K562 (cell line): ENCODE results near the gene FOXS1. TPM values are rescaled to one million over a fixed set of nuclear protein-coding genes. Genes with fewer than 3 reads are reported as not detected.

Experiments used
- ADNP ChIP-seq: fragments of 200-800 bp; sonication (Bioruptor generic); IDR thresholded peaks from 2 replicates; pipeline ENCODE4 v1.6.1; 2016; ENCODE audit warnings: missing genetic modification characterization, missing compliant biosample characterization
- CXXC5 ChIP-seq: fragments of 250-450 bp; sonication (Bioruptor Pico); IDR thresholded peaks from 2 replicates; pipeline ENCODE4 v1.8.0; 2022; ENCODE audit warnings: inconsistent platforms, mild to moderate bottlenecking, moderate library complexity
- DMBX1 ChIP-seq: fragments of 250-450 bp; sonication (Bioruptor Pico); IDR thresholded peaks from 2 replicates; pipeline ENCODE4 v1.8.0; 2022; ENCODE audit warnings: inconsistent platforms, mild to moderate bottlenecking, moderate library complexity, borderline replicate concordance
- RAD51 ChIP-seq: fragments of 450-650 bp; IDR thresholded peaks from 2 replicates; pipeline ENCODE4 v1.7.1; 2016; ENCODE audit warnings: low read depth, mild to moderate bottlenecking, borderline replicate concordance
- RCOR1 ChIP-seq, 2 experiments: IDR thresholded peaks; 2 replicates each; pipeline ENCODE4 v1.6.1; 2012; ENCODE audit warnings: low read depth in 2 of 2, low read length in 2 of 2, borderline replicate concordance in 1 of 2, improper control_type of control experiment in 1 of 2
- SAP30 ChIP-seq: fragments of 200-600 bp; sonication (generic); IDR thresholded peaks from 2 replicates; pipeline ENCODE4 v1.6.1; 2012; ENCODE audit warnings: borderline replicate concordance, low read depth, mild to moderate bottlenecking, moderate library complexity, low read length, control low read depth, inconsistent platforms; ENCODE audit not compliant: insufficient read depth, poor library complexity, severe bottlenecking
- SETDB1 ChIP-seq: IDR thresholded peaks from one replicate; pipeline ENCODE4 v1.6.1; 2012; ENCODE audit warnings: low read length, control low read depth, inconsistent platforms
- SMAD4 ChIP-seq: fragments of 250-450 bp; sonication (Bioruptor Pico); conservative IDR thresholded peaks from 2 replicates; pipeline ENCODE4 v1.8.0; 2021; ENCODE audit warnings: inconsistent platforms, mild to moderate bottlenecking, moderate library complexity
- TARDBP ChIP-seq: fragments of 450-650 bp; IDR thresholded peaks from 2 replicates; pipeline ENCODE4 v1.6.1; 2016
- ZBED1 ChIP-seq: IDR thresholded peaks from 2 replicates; pipeline ENCODE4 v1.6.1; 2014
- ZNF12 ChIP-seq: sonication (generic); formaldehyde crosslinking; IDR thresholded peaks from 2 replicates; pipeline ENCODE4 v1.4.0; 2020; ENCODE audit warnings: mild to moderate bottlenecking, missing genetic modification reagents
- ZNF232 ChIP-seq: sonication (generic); formaldehyde crosslinking; IDR thresholded peaks from 2 replicates; pipeline ENCODE4 v1.8.0; 2022; ENCODE audit warnings: mild to moderate bottlenecking, missing genetic modification reagents
- ZNF408 ChIP-seq: fragments of 250-450 bp; sonication (Bioruptor Pico); IDR thresholded peaks from 2 replicates; pipeline ENCODE4 v1.4.0; 2020; ENCODE audit warnings: low read depth, mild to moderate bottlenecking, moderate library complexity
- polyA plus RNA-seq, 8 experiments: library from polyadenylated mRNA; depleted of rRNA in 4 of 8; stranded (reverse) in 5 of 8; unstranded in 3 of 8; fragments of >200 nt; fragmentation: Nextera tagmentation in 2 of 8; fragmentation: Illumina TruSeq in 1 of 8; extraction: Ambion mirVana in 2 of 8; extraction: Trizol in 1 of 8; gene quantifications; 2 replicates each; pipeline versions ENCODE4 v1.2.1 to v1.2.3, GENCODE V29; 2011 to 2014; ENCODE audit warnings: inconsistent platforms in 1 of 8, missing spikeins in 1 of 8
- total RNA-seq, 7 experiments: library from RNA; depleted of rRNA in 6 of 7; stranded (reverse); fragments of >200 nt in 6 of 7; fragmentation: Illumina TruSeq in 2 of 7; extraction: Trizol in 2 of 7; gene quantifications; 2 replicates each; pipeline versions ENCODE4 v1.2.1 to v1.2.3, GENCODE V29; 2011 to 2021; ENCODE audit warnings: low replicate concordance in 1 of 7
- TF ChIP-seq, protein P1 (sequence below): sonication (generic); formaldehyde crosslinking; IDR thresholded peaks from 2 replicates; pipeline ENCODE4 v1.8.0; 2022; ENCODE audit warnings: mild to moderate bottlenecking, missing genetic modification reagents
- TF ChIP-seq, protein P2 (sequence below), 3 experiments: fragments of 200-800 bp in 1 of 3; fragments of 250-450 bp in 1 of 3; fragments of 450-650 bp in 1 of 3; sonication (Bioruptor Pico) in 1 of 3; sonication (Bioruptor generic) in 1 of 3; formaldehyde crosslinking in 1 of 3; IDR thresholded peaks; 2 replicates each; pipeline versions ENCODE4 v1.6.1 to v1.8.0; 2016 to 2022; ENCODE audit warnings: mild to moderate bottlenecking in 2 of 3, missing genetic modification characterization in 2 of 3, missing compliant biosample characterization in 1 of 3, moderate library complexity in 1 of 3
- TF ChIP-seq, protein P3 (sequence below): fragments of 250-450 bp; sonication (Bioruptor Pico); IDR thresholded peaks from 2 replicates; pipeline ENCODE4 v1.8.0; 2021; ENCODE audit warnings: borderline replicate concordance, mild to moderate bottlenecking, moderate library complexity; ENCODE audit not compliant: poor library complexity, severe bottlenecking

FOXS1 gene
- total and polyA plus RNA-seq, 9 of the 15 experiments (the other 6 are each of a cell fraction or from before 2014, with no cell fraction given): not detected

DNA sequence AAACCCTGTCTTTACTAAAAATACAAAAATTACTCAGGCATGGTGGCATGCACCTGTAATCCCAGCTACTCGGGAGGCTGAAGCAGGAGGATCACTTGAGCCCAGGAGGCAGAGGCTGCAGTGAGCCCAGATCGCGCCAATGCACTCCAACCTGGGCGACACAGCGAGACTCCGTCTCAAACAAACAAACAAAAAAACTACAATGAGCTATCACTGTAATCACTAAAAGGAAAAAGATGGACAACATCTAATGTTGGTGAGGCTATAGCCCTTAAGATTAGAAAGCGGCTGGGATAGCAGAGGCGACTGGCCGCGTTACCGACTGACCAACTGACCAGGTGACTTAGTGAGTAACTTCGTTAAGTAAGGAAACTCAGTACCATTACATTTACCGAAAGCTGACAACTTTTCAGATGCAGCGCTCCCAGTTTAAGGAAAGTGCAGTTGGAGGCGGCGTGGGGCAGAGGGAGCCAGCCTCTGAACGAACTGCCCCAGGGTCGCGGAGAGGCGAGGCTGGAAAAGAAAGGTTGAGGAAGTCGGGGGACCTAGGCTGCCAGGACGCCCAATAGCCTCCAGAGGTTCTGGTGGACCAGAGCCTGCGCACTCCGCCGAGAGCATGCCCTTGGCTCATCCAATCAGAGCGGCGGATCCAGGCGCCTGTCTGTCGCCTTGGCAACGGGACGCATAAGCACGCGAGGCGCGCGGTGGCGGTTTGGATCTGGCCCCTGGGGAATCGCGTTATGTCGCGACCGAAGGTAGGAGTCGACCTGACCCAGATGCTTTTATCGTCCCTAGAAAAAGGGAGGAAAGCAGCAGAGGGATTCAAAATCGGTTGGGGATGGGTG lies 34.0 kb upstream of the FOXS1 start (continued):
- TF ChIP-seq, protein P1, sequence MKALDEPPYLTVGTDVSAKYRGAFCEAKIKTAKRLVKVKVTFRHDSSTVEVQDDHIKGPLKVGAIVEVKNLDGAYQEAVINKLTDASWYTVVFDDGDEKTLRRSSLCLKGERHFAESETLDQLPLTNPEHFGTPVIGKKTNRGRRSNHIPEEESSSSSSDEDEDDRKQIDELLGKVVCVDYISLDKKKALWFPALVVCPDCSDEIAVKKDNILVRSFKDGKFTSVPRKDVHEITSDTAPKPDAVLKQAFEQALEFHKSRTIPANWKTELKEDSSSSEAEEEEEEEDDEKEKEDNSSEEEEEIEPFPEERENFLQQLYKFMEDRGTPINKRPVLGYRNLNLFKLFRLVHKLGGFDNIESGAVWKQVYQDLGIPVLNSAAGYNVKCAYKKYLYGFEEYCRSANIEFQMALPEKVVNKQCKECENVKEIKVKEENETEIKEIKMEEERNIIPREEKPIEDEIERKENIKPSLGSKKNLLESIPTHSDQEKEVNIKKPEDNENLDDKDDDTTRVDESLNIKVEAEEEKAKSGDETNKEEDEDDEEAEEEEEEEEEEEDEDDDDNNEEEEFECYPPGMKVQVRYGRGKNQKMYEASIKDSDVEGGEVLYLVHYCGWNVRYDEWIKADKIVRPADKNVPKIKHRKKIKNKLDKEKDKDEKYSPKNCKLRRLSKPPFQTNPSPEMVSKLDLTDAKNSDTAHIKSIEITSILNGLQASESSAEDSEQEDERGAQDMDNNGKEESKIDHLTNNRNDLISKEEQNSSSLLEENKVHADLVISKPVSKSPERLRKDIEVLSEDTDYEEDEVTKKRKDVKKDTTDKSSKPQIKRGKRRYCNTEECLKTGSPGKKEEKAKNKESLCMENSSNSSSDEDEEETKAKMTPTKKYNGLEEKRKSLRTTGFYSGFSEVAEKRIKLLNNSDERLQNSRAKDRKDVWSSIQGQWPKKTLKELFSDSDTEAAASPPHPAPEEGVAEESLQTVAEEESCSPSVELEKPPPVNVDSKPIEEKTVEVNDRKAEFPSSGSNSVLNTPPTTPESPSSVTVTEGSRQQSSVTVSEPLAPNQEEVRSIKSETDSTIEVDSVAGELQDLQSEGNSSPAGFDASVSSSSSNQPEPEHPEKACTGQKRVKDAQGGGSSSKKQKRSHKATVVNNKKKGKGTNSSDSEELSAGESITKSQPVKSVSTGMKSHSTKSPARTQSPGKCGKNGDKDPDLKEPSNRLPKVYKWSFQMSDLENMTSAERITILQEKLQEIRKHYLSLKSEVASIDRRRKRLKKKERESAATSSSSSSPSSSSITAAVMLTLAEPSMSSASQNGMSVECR: peak; percentile 89; the same call in 1 of the 2 replicates
- TF ChIP-seq ZNF232 (CRISPR knock-in tag) (no peak), ZBED1 (peak; percentile 99), ZNF408 (CRISPR knock-in tag) (no peak), CXXC5 (CRISPR knock-in tag) (peak; percentile 89), SAP30 (peak; percentile 98), ZNF12 (CRISPR knock-in tag) (no peak), SETDB1 (no peak), DMBX1 (no peak), RCOR1 (IDR thresholded peaks at IDR 0.05; ENCODE audit: borderline replicate concordance in 1 of 2, low read depth in 2 of 2, low read length in 2 of 2) (no peak), SMAD4 (0 out of 2 replicates have a peak, but pooled peaks have one; percentile 49), ADNP (no peak), TARDBP (0 out of 2 replicates have a peak, but pooled peaks have one; percentile 35), RAD51 (0 out of 2 replicates have a peak, but pooled peaks have one; percentile 7)
- TF ChIP-seq, protein P2, sequence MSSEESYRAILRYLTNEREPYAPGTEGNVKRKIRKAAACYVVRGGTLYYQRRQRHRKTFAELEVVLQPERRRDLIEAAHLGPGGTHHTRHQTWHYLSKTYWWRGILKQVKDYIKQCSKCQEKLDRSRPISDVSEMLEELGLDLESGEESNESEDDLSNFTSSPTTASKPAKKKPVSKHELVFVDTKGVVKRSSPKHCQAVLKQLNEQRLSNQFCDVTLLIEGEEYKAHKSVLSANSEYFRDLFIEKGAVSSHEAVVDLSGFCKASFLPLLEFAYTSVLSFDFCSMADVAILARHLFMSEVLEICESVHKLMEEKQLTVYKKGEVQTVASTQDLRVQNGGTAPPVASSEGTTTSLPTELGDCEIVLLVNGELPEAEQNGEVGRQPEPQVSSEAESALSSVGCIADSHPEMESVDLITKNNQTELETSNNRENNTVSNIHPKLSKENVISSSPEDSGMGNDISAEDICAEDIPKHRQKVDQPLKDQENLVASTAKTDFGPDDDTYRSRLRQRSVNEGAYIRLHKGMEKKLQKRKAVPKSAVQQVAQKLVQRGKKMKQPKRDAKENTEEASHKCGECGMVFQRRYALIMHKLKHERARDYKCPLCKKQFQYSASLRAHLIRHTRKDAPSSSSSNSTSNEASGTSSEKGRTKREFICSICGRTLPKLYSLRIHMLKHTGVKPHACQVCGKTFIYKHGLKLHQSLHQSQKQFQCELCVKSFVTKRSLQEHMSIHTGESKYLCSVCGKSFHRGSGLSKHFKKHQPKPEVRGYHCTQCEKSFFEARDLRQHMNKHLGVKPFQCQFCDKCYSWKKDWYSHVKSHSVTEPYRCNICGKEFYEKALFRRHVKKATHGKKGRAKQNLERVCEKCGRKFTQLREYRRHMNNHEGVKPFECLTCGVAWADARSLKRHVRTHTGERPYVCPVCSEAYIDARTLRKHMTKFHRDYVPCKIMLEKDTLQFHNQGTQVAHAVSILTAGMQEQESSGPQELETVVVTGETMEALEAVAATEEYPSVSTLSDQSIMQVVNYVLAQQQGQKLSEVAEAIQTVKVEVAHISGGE (CRISPR knock-in tag; IDR thresholded peaks at IDR 0.05): no peak
- TF ChIP-seq, protein P3, sequence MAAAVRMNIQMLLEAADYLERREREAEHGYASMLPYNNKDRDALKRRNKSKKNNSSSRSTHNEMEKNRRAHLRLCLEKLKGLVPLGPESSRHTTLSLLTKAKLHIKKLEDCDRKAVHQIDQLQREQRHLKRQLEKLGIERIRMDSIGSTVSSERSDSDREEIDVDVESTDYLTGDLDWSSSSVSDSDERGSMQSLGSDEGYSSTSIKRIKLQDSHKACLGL: peak; percentile 85
